HCT116 (cell line): ENCODE results near the gene NPAS4. TPM values are rescaled to one million over a fixed set of nuclear protein-coding genes. Genes with fewer than 3 reads are reported as not detected.

Experiments used
- ATAC-seq: fragments of 200-7000 bp; cut with Tn5 transposase; 2 replicates; pipeline ENCODE4 v1.9.1; 2020; ENCODE audit warnings: mild to moderate bottlenecking, moderate library complexity
- BruUV-seq: library from RNA; stranded (reverse); fragments of 400-500 nt; replicated peaks from 2 replicates; lab custom pipeline; 2021; lab: Mats Ljungman, UMichigan
- CTCF ChIA-PET: fragments of 300-600 bp; sonication (Branson Sonifier 250); formaldehyde crosslinking; loops from one replicate; lab custom pipeline; 2021; ENCODE audit warnings: antibody characterized with exemption; lab: Charles Lee
- POLR2A ChIA-PET: fragments of 300-600, 350-600 bp; sonication (Branson Sonifier 250); formaldehyde crosslinking; loops from one replicate; lab custom pipeline; 2021; ENCODE audit warnings: antibody characterized with exemption; lab: Charles Lee
- RAD21 ChIA-PET, 2 experiments: fragments of 300-600 bp; sonication (Branson Sonifier 250); formaldehyde crosslinking; loops; one replicate each; lab custom pipeline; 2023; ENCODE audit warnings: low total read pairs in 2 of 2; ENCODE audit not compliant: uncharacterized antibody in 2 of 2, unreplicated experiment in 2 of 2, low non-redundant PET in 1 of 2; lab: Charles Lee
- DNase-seq: peaks from one replicate; pipeline ENCODE4 v3.0.0-alpha.2; 2010; ENCODE audit warnings: low read depth, low spot score
- H2AFZ ChIP-seq: fragments of 200-600 bp; shearing (Covaris generic), sonication (generic); 2 replicates; pipeline ENCODE4 v1.6.1; 2017; ENCODE audit warnings: low read depth, mixed run types, mixed read lengths, antibody characterized with exemption, low read length; ENCODE audit not compliant: poor library complexity, severe bottlenecking
- H3K27ac ChIP-seq: 2 replicates; pipeline ENCODE4 v1.5.1; 2012; ENCODE audit warnings: low read depth, low read length
- H3K27me3 ChIP-seq: fragments of 200-600 bp; sonication (generic); 2 replicates; pipeline ENCODE4 v1.6.1; 2016; ENCODE audit warnings: mixed run types, low read length, mixed read lengths; ENCODE audit not compliant: insufficient read depth
- H3K36me3 ChIP-seq, 2 experiments: fragments of 200-500 bp in 1 of 2; fragments of 200-600 bp in 1 of 2; sonication (Bioruptor generic) in 1 of 2; sonication (generic) in 1 of 2; 2 replicates each; pipeline versions ENCODE4 v1.5.1 to v1.6.1; 2014 to 2016; ENCODE audit warnings: low read length in 2 of 2, inconsistent platforms in 1 of 2, mixed read lengths in 1 of 2, mixed run types in 1 of 2; ENCODE audit not compliant: insufficient read depth in 2 of 2, control insufficient read depth in 1 of 2
- H3K4me1 ChIP-seq, 2 experiments: fragments of 200-600 bp in 1 of 2; sonication (generic) in 1 of 2; 2 replicates each; pipeline versions ENCODE4 v1.5.1 to v1.6.1; 2012 to 2017; ENCODE audit warnings: low read length in 2 of 2, inconsistent platforms in 1 of 2, mild to moderate bottlenecking in 1 of 2, mixed read lengths in 1 of 2, mixed run types in 1 of 2, moderate library complexity in 1 of 2; ENCODE audit not compliant: insufficient read depth in 2 of 2, control insufficient read depth in 1 of 2
- H3K4me2 ChIP-seq: fragments of 200-600 bp; sonication (generic); 2 replicates; pipeline ENCODE4 v1.6.1; 2017; ENCODE audit warnings: mixed run types, low read length, mixed read lengths
- H3K4me3 ChIP-seq, 2 experiments: fragments of 200-600 bp in 1 of 2; sonication (generic) in 1 of 2; replicated peaks in 1 of 2; 2 replicates each; pipeline ENCODE4 v1.5.1; 2011 to 2016; ENCODE audit warnings: low read length in 2 of 2, control low read depth in 1 of 2, low read depth in 1 of 2, mild to moderate bottlenecking in 1 of 2, mixed read lengths in 1 of 2, mixed run types in 1 of 2
- H3K79me2 ChIP-seq: fragments of 200-600 bp; sonication (generic); 2 replicates; pipeline ENCODE4 v1.6.1; 2017; ENCODE audit warnings: mild to moderate bottlenecking, mixed run types, low read length, moderate library complexity, mixed read lengths; ENCODE audit not compliant: insufficient read depth
- H3K9ac ChIP-seq: fragments of 200-600 bp; sonication (generic); 2 replicates; pipeline ENCODE4 v1.6.1; 2016; ENCODE audit warnings: low read length, mixed read lengths
- H3K9me2 ChIP-seq: fragments of 200-600 bp; sonication (generic), shearing (Covaris generic); 2 replicates; pipeline ENCODE4 v1.6.1; 2017; ENCODE audit warnings: mixed run types, mild to moderate bottlenecking, moderate library complexity; ENCODE audit not compliant: insufficient read depth
- H3K9me3 ChIP-seq, 2 experiments: fragments of 200-500 bp in 1 of 2; fragments of 200-600 bp in 1 of 2; sonication (Bioruptor generic) in 1 of 2; sonication (generic) in 1 of 2; 2 replicates each; pipeline ENCODE4 v1.6.1; 2014 to 2017; ENCODE audit warnings: low read length in 2 of 2, mixed read lengths in 2 of 2, inconsistent platforms in 1 of 2, low read depth in 1 of 2, mild to moderate bottlenecking in 1 of 2, mixed run types in 1 of 2, moderate library complexity in 1 of 2; ENCODE audit not compliant: control insufficient read depth in 1 of 2, insufficient read depth in 1 of 2
- H4K20me1 ChIP-seq: fragments of 200-600 bp; sonication (generic), shearing (Covaris generic); 2 replicates; pipeline ENCODE4 v1.6.1; 2017; ENCODE audit warnings: mixed run types, mild to moderate bottlenecking, moderate library complexity; ENCODE audit not compliant: insufficient read depth
- CBX3 ChIP-seq: IDR thresholded peaks from 2 replicates; pipeline ENCODE4 v1.6.1; 2012; ENCODE audit warnings: low read depth
- CEBPB ChIP-seq: IDR thresholded peaks from 2 replicates; pipeline ENCODE4 v1.6.1; 2012; ENCODE audit warnings: low read depth
- EGR1 ChIP-seq: IDR thresholded peaks from 2 replicates; pipeline ENCODE4 v1.6.1; 2012; ENCODE audit warnings: low read depth
- ELF1 ChIP-seq: IDR thresholded peaks from 2 replicates; pipeline ENCODE4 v1.6.1; 2012; ENCODE audit warnings: low read depth, borderline replicate concordance
- EZH2 ChIP-seq: fragments of 200-600 bp; sonication (generic); IDR thresholded peaks from 2 replicates; pipeline ENCODE4 v1.6.1; 2017; ENCODE audit warnings: antibody characterized with exemption, mixed run types
- EZH2phosphoT487 ChIP-seq: fragments of 200-600 bp; IDR thresholded peaks from 2 replicates; pipeline ENCODE4 v1.6.1; 2018; ENCODE audit warnings: antibody characterized with exemption, borderline replicate concordance
- JUND ChIP-seq: IDR thresholded peaks from 2 replicates; pipeline ENCODE4 v1.6.1; 2012
- POLR2A ChIP-seq: IDR thresholded peaks from 2 replicates; pipeline ENCODE4 v1.7.0; 2011; ENCODE audit warnings: borderline replicate concordance; ENCODE audit not compliant: insufficient read depth, insufficient read length; ENCODE audit errors: extremely low read depth
- POLR2AphosphoS5 ChIP-seq: IDR thresholded peaks from 2 replicates; pipeline ENCODE4 v1.6.1; 2011; ENCODE audit warnings: mild to moderate bottlenecking, low read depth, low read length, moderate library complexity
- RAD21 ChIP-seq: IDR thresholded peaks from 2 replicates; pipeline ENCODE4 v1.6.1; 2012; ENCODE audit warnings: low read depth, mild to moderate bottlenecking
- SIN3A ChIP-seq: IDR thresholded peaks from 2 replicates; pipeline ENCODE4 v1.6.1; 2012; ENCODE audit warnings: low read depth
- SP1 ChIP-seq: IDR thresholded peaks from 2 replicates; pipeline ENCODE4 v1.6.1; 2012; ENCODE audit warnings: low read depth
- SRF ChIP-seq: IDR thresholded peaks from 2 replicates; pipeline ENCODE4 v1.6.1; 2012; ENCODE audit warnings: low read depth
- TCF7L2 ChIP-seq: IDR thresholded peaks from 2 replicates; pipeline ENCODE4 v1.7.0; 2011; ENCODE audit warnings: borderline replicate concordance, inconsistent platforms; ENCODE audit not compliant: insufficient read depth, insufficient read length; ENCODE audit errors: extremely low read depth
- YY1 ChIP-seq: IDR thresholded peaks from 2 replicates; pipeline ENCODE4 v1.6.1; 2011; ENCODE audit warnings: low read length, low read depth, moderate library complexity, mild to moderate bottlenecking; ENCODE audit not compliant: insufficient replicate concordance; ENCODE audit errors: extremely low read depth
- ZFX ChIP-seq: fragments of 450-650 bp; IDR thresholded peaks from 2 replicates; pipeline ENCODE4 v1.6.1; 2017
- intact Hi-C: fragments of 100-400 bp; cut with micrococcal nuclease; formaldehyde crosslinking; loops from 2 replicates; pipeline ENCODE4 v1.10.0; 2022
- total RNA-seq: library from RNA; stranded (reverse); gene quantifications from one replicate; pipeline ENCODE4 v1.2.1, GENCODE V29; 2021; ENCODE audit not compliant: unreplicated experiment
- TF ChIP-seq, protein P1 (sequence below): IDR thresholded peaks from 2 replicates; pipeline ENCODE4 v1.6.1; 2012
- TF ChIP-seq, protein P2 (sequence below): IDR thresholded peaks from 2 replicates; pipeline ENCODE4 v1.6.1; 2012; ENCODE audit warnings: low read depth
- TF ChIP-seq, protein P3 (sequence below), 3 experiments: fragments of 200-600 bp in 1 of 3; sonication (generic) in 1 of 3; IDR thresholded peaks in 2 of 3; conservative IDR thresholded peaks in 1 of 3; 2 replicates each; pipeline ENCODE4 v1.5.1; 2012 to 2017; ENCODE audit warnings: low read depth in 2 of 3, low read length in 2 of 3, antibody characterized with exemption in 1 of 3, borderline replicate concordance in 1 of 3, control low read depth in 1 of 3, mild to moderate bottlenecking in 1 of 3, mixed read lengths in 1 of 3, mixed run types in 1 of 3, moderate library complexity in 1 of 3; ENCODE audit not compliant: insufficient read depth in 1 of 3

NPAS4 gene
- total RNA-seq, 1 experiment from 2014 or later: not detected

DNA sequence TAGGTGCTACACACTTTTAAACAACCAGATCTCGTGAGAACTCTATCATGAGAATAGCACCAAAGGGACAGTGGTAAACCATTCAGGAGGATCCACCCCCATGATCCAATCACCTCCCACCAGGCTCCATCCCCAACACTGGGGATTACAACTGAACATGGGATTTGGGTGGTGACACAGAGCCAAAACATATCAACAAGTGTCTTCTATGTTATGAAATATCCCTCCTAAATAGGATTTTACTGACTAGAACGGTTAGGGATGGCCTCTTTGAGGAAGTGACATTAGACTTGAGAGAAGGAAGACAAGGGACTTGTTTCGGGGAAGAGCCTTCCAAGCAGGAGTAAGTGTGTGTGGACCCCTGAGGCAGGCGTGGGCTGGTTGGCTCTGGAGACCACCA lies 29.7 kb downstream of the NPAS4 start:
- CTCF ChIA-PET: no interaction called here
- RAD21 ChIA-PET: no interaction called here
- TF ChIP-seq, protein P1, sequence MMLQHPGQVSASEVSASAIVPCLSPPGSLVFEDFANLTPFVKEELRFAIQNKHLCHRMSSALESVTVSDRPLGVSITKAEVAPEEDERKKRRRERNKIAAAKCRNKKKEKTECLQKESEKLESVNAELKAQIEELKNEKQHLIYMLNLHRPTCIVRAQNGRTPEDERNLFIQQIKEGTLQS: no peak
- no peak for TF ChIP-seq EZH2
- no peak for TF ChIP-seq EZH2phosphoT487
- no peak for TF ChIP-seq CEBPB
- TF ChIP-seq, protein P2, sequence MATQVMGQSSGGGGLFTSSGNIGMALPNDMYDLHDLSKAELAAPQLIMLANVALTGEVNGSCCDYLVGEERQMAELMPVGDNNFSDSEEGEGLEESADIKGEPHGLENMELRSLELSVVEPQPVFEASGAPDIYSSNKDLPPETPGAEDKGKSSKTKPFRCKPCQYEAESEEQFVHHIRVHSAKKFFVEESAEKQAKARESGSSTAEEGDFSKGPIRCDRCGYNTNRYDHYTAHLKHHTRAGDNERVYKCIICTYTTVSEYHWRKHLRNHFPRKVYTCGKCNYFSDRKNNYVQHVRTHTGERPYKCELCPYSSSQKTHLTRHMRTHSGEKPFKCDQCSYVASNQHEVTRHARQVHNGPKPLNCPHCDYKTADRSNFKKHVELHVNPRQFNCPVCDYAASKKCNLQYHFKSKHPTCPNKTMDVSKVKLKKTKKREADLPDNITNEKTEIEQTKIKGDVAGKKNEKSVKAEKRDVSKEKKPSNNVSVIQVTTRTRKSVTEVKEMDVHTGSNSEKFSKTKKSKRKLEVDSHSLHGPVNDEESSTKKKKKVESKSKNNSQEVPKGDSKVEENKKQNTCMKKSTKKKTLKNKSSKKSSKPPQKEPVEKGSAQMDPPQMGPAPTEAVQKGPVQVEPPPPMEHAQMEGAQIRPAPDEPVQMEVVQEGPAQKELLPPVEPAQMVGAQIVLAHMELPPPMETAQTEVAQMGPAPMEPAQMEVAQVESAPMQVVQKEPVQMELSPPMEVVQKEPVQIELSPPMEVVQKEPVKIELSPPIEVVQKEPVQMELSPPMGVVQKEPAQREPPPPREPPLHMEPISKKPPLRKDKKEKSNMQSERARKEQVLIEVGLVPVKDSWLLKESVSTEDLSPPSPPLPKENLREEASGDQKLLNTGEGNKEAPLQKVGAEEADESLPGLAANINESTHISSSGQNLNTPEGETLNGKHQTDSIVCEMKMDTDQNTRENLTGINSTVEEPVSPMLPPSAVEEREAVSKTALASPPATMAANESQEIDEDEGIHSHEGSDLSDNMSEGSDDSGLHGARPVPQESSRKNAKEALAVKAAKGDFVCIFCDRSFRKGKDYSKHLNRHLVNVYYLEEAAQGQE: no peak
- no peak for TF ChIP-seq POLR2A
- no peak for TF ChIP-seq JUND
- no peak for TF ChIP-seq SP1
- TF ChIP-seq, protein P3, sequence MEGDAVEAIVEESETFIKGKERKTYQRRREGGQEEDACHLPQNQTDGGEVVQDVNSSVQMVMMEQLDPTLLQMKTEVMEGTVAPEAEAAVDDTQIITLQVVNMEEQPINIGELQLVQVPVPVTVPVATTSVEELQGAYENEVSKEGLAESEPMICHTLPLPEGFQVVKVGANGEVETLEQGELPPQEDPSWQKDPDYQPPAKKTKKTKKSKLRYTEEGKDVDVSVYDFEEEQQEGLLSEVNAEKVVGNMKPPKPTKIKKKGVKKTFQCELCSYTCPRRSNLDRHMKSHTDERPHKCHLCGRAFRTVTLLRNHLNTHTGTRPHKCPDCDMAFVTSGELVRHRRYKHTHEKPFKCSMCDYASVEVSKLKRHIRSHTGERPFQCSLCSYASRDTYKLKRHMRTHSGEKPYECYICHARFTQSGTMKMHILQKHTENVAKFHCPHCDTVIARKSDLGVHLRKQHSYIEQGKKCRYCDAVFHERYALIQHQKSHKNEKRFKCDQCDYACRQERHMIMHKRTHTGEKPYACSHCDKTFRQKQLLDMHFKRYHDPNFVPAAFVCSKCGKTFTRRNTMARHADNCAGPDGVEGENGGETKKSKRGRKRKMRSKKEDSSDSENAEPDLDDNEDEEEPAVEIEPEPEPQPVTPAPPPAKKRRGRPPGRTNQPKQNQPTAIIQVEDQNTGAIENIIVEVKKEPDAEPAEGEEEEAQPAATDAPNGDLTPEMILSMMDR (IDR thresholded peaks at IDR 0.05 in 2 of 3, conservative IDR thresholded peaks at IDR 0.05 in 1 of 3; ENCODE audit: borderline replicate concordance in 1 of 3, insufficient read depth in 1 of 3, low read depth in 2 of 3, low read length in 2 of 3): no peak
- TF ChIP-seq TCF7L2: no peak
- TF ChIP-seq YY1: no peak
- TF ChIP-seq POLR2AphosphoS5: no peak
- TF ChIP-seq SIN3A: no peak
- TF ChIP-seq RAD21: no peak
- no peak for TF ChIP-seq EGR1
- TF ChIP-seq ZFX: no peak
- no peak for TF ChIP-seq CBX3
- TF ChIP-seq SRF: no peak
- no peak for TF ChIP-seq ELF1

More for the DNA sequence above, 29.7 kb downstream of the NPAS4 start:
- H2AFZ ChIP-seq: no peak overlapping the region
- H3K9me3 ChIP-seq: no peaks in the 10 kb centered on the region
- no TSS peak for BruUV-seq
- H3K27me3 ChIP-seq: no peaks in the 10 kb centered on the region
- no peak overlapping the region for H3K4me2 ChIP-seq
- intact Hi-C loops: no loop called here
- no peak overlapping the region for H3K27ac ChIP-seq
- H3K79me2 ChIP-seq: no peaks in the 10 kb centered on the region
- no peak overlapping the region for H3K9ac ChIP-seq
- no peaks in the 10 kb centered on the region for H3K9me2 ChIP-seq
- POLR2A ChIA-PET: no interaction called here
- ATAC-seq: no peak
- no peak for DNase-seq
- no peaks in the 10 kb centered on the region for H4K20me1 ChIP-seq
- H3K4me3 ChIP-seq: no peak overlapping the region
- peaks cover 0 to 7% of the 10 kb centered on the region in 2 experiments; a peak in 2 of 4 replicates for H3K4me1 ChIP-seq
- no peaks in the 10 kb centered on the region for H3K36me3 ChIP-seq
